HG03045 (cell line): ENCODE measurements around the gene SDK1.

Experiments used
- ATAC-seq: cut with Tn5 transposase; IDR thresholded peaks from one replicate; pipeline ENCODE4 v1.9.1; 2021; ENCODE audit warnings: mild to moderate bottlenecking, moderate library complexity; ENCODE audit not compliant: unreplicated experiment

The SDK1 gene

DNA sequence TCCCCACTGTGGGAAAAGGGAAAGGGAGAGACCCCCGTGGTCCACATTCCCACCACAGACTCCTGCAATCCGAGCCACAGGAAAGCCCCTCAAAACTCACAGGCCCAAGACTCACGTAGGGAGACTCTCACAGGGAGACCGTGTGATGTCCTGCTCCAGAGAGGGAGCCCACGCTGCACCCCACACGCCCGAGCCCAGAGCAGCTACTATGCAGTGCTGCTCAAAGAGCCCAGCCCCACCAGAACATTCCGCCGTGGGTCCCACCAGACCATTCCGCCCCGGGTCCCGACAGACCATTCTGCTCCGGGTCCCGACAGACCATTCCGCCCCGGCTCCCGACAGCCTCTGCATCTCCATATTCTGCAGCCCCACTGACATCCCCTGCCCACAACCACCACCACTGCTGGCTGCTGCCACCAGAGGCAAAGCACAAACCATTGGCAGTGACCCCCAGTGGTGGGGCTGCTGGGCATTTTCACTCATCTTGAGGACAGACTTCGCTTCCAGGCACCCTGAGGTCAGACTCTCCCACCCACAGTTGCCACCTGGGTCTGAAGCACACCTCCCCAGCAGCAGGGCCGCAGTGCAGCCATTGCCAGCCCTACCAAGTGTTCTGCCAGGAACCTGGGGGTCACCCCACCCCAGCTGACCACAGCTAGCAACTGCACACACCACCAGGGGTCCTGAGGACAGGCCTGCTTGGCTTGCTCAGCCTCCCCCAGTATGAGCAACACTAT lies 755.7 kb downstream of the SDK1 start:
- ATAC-seq = no peak

DNA sequence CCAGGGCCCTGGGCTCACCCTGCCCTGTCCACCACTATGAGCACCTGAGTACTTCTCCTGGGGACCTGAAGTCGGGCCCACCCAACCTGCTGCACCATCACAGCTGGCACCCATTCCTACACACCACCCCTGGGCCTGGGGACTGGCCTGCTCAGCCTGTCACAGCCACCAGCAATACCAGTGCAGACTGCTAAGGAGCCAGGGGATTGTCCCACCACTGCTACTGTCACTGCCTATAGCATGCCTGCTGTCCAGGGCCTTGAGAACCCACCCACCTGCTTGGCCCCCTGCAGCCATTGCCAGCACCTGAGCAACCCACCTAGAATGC lies 756.2 kb downstream of the SDK1 start:
- ATAC-seq = no peak

DNA sequence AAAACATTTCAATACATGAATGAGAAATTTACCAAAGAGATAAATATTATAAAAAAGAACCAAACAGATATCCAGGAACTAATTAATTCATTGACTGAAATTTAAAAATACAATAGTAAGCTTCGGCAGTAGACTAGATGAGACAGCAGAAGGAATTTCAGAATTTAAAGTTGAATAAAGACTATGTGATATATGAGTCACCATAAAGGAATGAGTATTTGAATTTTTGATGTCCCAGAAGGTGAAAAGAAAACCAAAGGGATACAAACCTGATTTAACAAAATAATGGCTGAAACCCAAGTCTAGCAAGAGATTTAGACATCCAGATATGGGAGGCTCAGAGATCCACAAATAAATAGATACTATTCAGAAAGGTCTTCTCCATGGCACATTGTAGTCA lies 757.1 kb downstream of the SDK1 start:
- no peak for ATAC-seq

DNA sequence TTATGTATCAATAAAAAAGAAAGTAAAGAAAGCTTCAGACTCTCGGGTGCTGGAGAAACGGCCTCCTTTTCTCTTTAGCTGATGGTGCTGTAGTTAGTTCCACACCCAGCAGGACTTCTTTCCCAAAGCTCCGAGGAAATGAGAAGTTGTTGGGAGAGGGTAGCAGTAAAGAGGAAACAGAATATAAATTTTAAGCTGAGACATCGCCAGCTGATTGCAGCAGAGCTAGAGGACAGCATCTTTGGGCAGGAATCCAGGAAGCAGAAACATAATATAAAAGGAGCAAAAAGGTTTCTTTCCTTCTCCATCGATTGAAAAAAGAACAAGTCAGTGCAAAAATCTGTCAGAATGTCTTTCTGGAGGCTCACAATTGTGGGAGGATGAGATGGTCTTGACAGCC lies 764.1 kb downstream of the SDK1 start:
- ATAC-seq = no peak

DNA sequence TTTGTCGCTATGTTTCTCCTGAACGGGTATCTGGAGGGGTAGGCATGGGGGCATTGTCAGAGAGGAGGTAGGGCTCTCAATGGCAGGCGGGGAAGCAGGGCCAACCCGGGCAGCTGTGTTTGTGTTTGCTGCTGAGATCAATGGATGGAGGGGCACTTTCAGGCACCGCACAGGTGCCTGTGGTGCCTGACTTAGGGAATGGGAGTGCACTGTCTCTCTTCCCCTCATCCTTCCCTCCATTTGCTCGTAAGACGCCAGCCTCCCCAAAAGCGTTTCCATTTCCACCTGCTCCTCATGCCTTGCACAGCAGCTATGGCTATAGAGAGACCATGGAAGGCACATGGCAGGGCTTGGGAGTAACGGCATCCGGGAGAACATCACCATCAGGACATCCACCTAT lies 765.2 kb downstream of the SDK1 start:
- no peak for ATAC-seq

DNA sequence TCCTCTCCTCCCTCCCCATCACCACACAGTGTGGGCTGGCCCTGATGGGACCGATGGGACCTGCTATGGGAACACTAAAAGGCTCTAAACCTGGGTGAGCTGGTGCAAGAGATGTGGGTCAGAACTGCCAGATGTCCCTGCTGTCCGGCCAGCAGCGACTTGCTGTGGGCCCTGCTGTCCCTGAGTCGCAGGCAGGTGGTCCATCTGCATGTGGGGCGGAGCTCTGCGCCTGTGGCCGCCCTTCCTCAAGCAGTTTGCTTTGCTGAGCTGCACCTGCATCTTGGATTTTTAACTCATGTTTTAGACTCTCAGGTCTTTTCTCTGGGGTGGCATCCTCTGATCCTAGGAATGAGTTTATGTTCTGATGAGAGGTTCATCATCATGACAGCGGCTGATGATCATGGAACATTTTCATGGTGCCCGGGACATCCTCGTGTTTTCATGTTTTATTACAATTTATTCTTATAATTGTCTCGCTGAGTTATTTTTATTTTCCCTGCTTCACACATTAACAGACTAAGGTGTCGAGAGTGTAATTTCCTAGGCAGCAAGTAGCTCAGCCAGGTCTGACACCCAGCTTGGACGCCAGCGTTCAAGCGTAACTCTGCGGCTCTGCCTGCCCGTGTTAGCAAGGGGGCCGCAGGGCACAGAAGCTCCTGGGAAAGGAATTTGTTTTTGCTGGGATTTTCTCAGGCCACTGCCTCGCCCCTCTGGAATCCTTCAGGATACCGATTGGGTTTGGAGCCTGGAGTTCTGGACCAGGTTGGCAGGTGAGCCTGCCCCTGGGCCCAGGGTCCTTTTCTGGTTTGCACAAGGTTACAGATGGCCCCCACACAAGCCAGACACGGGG lies 765.8 kb downstream of the SDK1 start:
- ATAC-seq = no peak

DNA sequence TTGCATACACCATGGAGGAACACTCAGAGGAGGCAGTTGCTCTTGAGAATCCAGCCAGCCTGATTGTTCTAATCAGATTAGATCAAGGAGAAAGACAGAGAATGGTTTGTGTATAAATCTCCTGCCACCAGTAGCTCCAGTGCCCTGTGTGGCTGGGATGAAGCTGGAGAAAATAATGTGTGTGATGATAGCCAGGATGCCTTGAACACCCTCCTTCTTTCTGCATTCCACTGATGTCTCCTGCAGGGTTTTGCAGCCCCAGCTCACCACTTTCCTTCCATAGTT lies 766.4 kb downstream of the SDK1 start:
- no peak for ATAC-seq

DNA sequence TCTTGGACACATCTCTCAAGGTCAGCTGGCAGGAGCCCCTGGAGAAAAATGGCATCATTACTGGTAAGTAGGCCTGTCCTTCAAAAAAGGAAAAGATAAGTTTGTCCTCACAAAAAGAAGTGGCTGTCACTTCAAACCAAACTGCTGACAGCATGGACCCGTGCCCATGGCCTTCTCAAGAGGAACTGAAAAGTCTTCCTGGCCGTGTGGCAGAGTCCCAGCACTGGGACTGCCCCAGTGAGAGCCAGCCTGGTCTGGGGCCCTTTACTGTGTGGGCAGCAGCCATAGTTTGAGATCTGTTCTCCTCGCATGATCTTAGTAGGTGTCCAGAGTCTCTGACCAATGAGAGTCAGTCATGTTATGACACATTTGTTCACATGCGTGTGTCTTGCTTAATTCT lies 766.8 kb downstream of the SDK1 start:
- no peak for ATAC-seq

DNA sequence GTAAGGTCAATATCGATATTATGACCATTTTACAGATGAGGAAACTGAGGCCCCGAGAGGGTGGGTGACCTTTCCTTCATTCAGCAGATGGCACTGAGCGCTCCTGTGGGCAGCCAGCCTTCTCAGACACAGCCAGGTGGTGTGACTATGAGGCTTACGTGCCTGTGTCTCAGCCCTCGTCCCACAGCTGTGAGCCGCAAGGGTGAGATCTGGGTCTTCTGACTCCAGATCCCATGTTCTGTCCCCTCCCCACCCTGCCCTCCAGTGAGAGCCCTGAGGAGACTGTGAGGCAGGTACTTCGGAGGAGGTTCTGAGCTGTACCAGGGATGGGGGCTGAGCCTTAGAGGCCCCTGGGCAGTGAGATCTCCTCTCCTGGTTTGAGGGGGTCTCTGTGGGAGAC lies 767.2 kb downstream of the SDK1 start:
- ATAC-seq = no peak

DNA sequence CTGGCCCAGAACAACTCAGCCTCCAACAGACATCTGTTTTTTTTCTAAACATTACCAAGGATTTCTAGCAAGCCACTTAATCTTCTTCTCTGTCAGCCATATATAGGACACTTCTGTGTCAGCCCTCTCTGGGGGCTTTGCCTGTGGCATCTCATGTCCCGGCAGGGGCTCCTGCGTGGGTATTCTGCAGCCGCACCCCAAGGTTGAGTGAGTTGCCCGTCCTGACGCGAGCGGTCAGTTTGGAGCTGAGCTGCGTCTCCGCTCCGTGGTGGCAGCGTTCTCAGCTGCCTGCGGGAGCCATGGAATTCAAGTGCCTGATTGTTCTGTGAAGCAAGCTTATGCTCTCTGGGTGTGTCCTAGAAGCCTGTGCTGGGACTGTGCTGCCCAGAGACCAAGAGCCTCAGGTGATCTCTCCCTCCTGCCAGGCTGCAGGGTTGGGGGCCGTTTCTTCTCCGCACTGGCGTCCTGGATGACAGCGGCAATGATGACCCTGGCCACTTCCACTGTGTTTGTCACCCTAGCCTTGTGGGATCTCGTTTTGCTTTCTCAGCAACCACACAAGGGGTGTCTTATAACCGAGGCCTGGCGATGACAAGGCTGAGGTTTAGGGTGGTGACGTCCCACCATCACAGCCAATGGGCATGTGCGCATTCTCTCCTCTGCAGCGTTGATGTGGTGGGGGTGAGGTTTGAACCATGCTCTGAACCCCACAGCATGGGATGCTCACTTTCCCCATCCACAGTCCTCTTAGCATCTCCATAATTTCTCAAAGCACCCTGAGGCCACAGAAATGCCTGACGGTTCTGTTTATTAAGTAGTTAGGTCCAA lies 768.4 kb downstream of the SDK1 start:
- ATAC-seq = no peak

DNA sequence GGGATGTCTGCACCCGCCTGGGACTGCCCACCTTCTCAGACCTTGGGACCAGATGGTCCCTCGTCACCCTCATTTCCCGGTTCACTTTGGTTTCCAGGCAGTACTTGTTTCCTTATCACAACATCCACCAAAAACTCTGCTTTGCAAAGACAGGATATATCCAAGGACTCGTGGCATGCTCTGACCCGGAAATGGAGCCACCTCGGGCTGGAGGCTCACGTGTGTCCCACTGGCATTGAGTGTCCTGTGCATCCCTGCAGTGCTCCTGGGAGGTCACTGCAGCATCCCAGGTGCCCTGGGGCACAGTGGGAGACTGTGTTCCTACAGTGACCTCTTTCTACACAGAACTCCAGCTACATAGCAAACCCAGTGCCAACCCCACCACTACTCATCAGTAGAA lies 769.2 kb downstream of the SDK1 start:
- no peak for ATAC-seq

DNA sequence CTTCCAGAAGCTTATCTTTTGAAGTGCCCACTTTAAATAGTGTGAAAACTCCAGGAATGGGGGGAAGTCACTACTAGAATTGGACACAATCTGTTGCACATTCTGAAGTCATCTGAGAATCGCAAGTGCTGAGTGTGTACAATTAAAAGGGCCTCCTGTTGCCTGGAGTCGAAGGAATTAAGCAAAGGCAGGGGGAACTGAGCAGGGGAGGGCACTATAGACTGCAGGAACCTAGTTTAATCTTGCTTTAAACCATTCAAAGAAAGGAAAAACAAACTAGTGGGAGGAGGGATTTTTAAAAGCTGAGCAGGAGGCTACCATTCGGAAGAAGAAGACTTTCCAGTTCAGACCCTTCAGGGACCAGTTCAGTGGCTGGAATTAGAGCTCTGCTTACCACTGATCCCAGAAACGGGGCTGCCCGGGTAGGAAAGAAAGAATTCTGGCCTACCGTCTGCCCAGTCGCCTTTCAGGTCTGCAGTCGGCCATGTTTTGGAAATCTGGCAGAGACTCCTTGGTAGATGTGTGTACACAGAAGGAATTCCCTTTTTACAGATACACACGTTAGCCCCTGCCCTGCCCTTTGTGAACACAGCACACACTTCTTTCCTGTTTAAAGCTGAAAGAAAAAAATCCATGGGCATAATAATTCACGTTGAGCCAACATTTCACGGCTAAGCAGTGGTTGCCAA lies 770.5 kb downstream of the SDK1 start:
- no peak for ATAC-seq

DNA sequence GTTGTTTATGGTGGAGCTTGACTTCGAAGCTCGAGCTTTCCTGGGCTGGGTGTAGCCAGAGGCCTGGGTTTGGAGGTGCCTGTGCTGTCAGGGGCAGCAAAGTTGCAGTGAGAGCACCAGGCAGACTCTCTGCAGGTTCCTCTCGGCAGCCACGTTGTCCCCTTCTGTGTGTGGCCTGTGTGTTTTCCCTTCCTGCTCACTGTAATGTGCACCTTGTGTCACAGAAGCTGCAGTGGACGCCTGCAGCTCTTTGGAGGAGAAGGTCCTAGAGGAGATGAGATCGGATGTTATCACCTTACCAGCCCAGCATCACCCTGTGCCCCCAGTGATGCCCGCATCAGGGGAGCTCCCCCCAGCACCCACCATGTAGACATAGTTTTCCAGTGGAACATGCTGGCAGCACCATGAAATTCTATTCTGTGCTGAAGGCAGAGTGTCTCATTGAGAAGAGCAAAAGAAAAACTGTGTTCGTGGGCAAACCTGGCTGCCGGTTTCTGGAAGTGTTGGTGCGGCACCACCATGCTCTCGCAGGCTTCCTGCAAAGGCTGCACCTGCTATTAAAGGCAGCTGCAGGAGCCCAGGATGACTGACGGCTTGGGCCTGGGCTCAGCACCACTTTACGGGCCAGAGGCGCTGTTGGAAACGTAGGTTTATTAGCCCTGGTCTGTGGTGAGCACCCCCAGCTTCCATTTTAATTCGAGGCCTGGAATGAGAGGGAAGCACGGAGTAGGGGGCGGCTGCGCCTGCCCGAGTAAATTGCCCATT lies 771.3 kb downstream of the SDK1 start:
- no peak for ATAC-seq

DNA sequence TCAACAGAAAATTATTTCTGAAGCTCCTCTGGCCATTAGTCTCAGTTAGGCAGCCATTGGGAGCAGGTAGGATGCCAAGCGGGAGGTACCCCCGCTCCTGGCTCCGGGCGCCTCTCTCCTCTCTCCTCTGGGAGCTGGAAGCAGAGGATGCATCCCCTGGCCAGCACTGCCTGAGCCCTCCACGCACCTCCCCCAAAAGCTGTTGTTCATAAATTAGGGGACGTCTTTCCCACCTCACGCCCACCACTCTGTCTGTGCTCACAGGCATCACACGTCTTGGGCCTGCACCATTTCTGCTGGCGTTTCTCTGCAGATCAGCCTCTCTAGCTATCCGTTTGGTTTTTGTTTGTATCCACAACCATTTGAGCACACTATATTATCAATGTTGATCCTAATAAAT lies 772.0 kb downstream of the SDK1 start:
- no peak for ATAC-seq

DNA sequence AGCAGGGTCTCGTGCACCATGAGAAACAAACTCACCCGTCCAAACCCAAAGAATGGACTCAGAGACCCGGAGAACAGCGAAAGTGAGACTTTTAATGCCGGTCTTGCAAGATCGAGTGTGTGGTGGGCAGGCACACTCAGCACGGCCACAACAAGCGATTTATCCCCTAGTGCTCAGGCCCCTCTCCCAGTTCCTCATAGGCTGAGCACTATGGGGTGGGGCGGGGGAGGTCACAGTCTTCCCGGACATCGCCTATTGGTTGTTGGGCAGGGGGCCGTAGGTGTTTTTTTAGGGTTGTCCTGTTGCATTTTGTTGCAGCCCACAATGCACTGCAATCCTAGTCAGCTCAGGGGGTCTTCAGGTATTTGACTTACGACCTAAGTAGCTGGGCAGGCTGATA lies 772.7 kb downstream of the SDK1 start:
- ATAC-seq = no peak

DNA sequence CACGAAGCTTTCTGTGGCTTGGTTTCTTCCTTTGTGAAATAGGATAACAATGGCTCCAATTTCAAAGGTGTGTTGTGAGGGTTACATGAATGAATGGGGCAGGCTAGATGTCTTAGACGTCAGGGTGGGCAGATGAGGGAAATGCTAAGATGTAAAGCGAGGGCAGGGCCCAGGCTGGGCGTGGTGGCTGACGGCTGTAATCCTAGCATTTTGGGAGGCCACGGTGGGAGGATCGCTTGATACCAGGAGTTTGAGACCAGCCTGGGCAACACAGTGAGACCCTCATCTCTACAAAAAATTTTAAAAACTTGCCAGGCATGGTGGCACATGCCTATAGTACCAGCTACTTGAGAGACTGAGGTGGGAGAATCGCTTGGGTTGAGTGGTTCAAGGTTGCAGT lies 773.4 kb downstream of the SDK1 start:
- no peak for ATAC-seq

DNA sequence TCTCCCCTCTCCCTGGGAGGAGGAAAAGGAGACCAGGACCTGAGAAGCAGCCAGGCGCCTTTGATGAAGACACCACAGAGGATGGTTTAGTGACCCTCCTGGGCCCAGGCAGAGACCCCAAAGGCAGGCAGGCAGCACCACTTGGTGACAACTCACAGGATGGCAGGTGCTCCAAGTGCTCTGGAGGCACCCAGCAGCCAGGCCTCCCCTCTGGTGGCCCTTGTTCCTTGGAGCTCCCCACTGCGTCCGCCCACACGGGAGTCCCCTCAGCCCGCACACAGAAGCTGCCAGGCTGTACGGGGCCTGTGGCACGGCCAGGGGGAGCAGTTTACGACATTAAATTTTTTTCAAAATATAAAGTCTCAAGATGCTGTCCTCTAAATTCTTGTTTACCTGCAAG lies 773.9 kb downstream of the SDK1 start:
- ATAC-seq = no peak

DNA sequence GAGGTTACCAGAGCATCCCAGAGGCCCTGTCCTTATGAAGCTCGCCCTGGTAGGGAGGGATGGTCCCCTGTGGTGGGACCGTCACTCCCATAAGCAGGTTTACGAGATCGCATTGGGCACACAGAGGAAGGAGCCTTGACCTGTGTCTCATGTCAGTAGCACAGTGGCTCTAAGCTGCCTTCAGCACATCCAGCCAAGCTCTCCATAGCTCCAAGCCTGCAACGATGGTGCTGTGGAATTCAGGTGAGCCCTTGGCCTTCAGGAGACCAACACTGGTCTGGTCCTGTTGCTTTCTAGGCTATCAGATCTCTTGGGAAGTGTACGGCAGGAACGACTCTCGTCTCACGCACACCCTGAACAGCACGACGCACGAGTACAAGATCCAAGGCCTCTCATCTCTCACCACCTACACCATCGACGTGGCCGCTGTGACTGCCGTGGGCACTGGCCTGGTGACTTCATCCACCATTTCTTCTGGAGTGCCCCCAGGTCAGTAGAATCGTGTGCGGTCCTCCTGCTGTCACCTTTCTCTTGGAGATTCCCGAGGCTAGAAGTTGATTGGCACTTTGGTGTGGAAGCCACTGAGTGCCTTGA lies 775.7 kb downstream of the SDK1 start:
- ATAC-seq = no peak

DNA sequence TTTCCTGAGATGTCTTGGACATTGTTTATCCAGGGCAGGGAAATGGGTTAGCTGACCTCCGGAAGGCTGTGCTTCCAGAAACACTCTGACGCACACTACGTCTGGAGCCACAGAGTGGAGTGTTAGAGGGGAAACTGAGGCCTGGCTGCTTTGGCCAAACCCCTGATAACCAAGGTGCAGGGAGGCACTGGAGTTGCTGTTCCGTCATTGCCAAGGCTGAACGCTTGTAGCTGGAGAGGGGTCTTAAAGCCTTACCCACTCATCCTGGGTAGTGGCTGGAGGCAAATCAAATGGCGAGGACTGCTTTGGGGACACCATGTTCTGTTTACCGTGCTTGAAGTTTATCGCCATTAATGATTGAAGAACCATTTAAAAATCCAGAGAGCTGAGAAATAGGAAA lies 776.9 kb downstream of the SDK1 start:
- no peak for ATAC-seq

DNA sequence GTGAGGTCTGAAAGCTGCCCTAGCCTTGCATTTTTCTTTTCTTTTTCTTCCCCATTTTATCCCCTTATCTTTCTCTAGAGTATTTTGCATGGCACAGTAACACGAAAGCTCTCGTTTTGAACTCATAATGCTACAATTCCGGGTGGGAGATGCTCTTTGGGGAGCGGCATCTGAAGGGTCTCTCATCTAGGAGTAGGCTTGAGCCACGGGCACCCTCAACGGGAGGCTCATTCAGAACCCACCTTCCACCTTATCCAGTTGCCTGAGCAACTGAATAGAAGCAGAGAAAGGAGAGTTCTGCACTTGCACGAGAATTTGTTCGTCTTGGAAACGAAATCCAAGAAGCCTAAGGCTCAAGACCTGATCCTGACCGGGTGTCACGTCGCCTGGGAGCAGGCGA lies 777.5 kb downstream of the SDK1 start:
- no peak for ATAC-seq
